Nephron (organoid): ENCODE results near the gene CCDC120.

Experiments used
- H3K27ac Mint-ChIP-seq, 3 experiments: 2 replicates each; pipeline ENCODE4 v1.8.0; 2020; ENCODE audit warnings: mixed read lengths in 3 of 3, mild to moderate bottlenecking in 2 of 3, moderate library complexity in 1 of 3
- H3K27me3 Mint-ChIP-seq: 2 replicates; pipeline ENCODE4 v1.8.0; 2021; ENCODE audit warnings: low read depth, mild to moderate bottlenecking, moderate library complexity, mixed read lengths
- H3K36me3 Mint-ChIP-seq: 2 replicates; pipeline ENCODE4 v1.8.0; 2020; ENCODE audit warnings: low read depth, mixed read lengths
- H3K4me1 Mint-ChIP-seq: 2 replicates; pipeline ENCODE4 v1.8.0; 2020; ENCODE audit warnings: mixed read lengths
- H3K4me3 Mint-ChIP-seq, 3 experiments: 2 replicates each; pipeline ENCODE4 v1.8.0; 2020; ENCODE audit warnings: mild to moderate bottlenecking in 3 of 3, mixed read lengths in 3 of 3, moderate library complexity in 2 of 3
- H3K9me3 Mint-ChIP-seq: 2 replicates; pipeline ENCODE4 v1.8.0; 2020; ENCODE audit warnings: mixed read lengths
- CTCF ChIP-seq, 3 experiments: fragments of 200-600 bp; sonication (generic); IDR thresholded peaks; one replicate each; pipeline ENCODE4 v1.5.0; 2021; ENCODE audit warnings: antibody characterized with exemption in 3 of 3; ENCODE audit not compliant: unreplicated experiment in 3 of 3

CCDC120 gene

GRCh38 chrX:49043220-49043986 is 15.4 kb upstream of the CCDC120 start, which contains the start of gene TFE3:
TSS of gene TFE3 (minus strand) at chrX:49043357. CDS start at chrX:49043226, 131 bp downstream.
- no peaks in the 10 kb centered on the region for H3K27me3 Mint-ChIP-seq
- TF ChIP-seq CTCF (IDR thresholded peaks at IDR 0.05; ENCODE audit: unreplicated experiment in 3 of 3), result peak; percentile 53 to 60 (median 58)
- peaks cover 22% of the 10 kb centered on the region for H3K4me1 Mint-ChIP-seq
- H3K4me3 Mint-ChIP-seq, result peak within 1 kb of the TSS; percentile 92 to 97 (median 97)
- H3K36me3 Mint-ChIP-seq, result peaks cover 13% of the 10 kb centered on the region
- H3K9me3 Mint-ChIP-seq, result peaks cover 19% of the 10 kb centered on the region
- peak within 1 kb of the TSS; percentile 94 to 95 (median 94) for H3K27ac Mint-ChIP-seq

GRCh38 chrX:49043987-49044281 is 14.9 kb upstream of the CCDC120 start:
- no peaks in the 10 kb centered on the region for H3K27me3 Mint-ChIP-seq
- peaks cover 7% of the 10 kb centered on the region for H3K36me3 Mint-ChIP-seq
- H3K27ac Mint-ChIP-seq, result peak overlapping the region; percentile 82 to 95 (median 91)
- TF ChIP-seq CTCF (IDR thresholded peaks at IDR 0.05; ENCODE audit: unreplicated experiment in 3 of 3), result no peak
- peaks cover 17% of the 10 kb centered on the region for H3K9me3 Mint-ChIP-seq
- peaks cover 22% of the 10 kb centered on the region for H3K4me1 Mint-ChIP-seq
- H3K4me3 Mint-ChIP-seq, result peak overlapping the region; percentile 92 to 97 (median 97)

DNA sequence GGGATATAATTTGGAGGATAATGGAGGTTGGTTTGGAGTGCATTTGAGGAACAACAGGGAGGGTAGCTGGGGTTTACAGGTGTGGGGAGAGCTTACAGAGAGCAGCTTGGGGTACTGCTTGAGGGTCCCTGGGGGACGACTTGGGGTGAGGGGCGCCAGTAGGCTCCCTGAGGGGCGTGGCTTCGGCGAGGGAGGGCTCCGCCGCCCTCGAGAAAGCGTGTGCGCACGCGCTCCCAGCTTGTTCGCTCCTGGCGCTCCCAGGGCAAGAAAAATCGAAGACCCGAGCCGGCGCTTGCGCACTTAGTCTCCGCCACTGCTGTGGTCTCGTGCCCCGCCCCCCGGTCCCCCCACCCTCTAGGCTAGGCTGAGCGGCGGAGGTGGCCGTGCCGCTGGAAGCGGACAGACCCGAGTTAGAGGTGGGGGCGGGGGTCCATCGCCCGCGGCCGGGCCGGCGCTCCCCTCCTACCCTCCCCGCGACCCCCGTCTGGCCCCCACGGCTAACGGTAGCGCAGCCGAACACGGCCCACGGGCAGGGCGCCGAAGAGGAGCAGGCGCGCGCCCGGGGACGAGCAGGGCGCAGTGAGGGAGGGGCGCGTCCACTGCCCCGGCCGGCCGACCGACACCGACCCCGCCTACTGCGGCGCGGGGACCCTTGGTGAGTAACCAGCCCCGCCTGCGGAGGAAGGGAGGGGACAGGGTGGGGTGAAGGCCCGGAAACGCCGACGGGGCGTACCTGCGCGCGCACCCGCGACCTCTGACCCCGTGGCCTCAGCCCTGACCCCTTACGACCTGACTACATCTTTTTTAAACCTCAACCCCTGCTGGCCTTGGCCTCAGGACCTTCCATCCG is 5.4 kb upstream of the CCDC120 start:
- no peaks in the 10 kb centered on the region for H3K4me1 Mint-ChIP-seq
- no peaks in the 10 kb centered on the region for H3K27me3 Mint-ChIP-seq
- peaks cover 13% of the 10 kb centered on the region for H3K36me3 Mint-ChIP-seq

DNA sequence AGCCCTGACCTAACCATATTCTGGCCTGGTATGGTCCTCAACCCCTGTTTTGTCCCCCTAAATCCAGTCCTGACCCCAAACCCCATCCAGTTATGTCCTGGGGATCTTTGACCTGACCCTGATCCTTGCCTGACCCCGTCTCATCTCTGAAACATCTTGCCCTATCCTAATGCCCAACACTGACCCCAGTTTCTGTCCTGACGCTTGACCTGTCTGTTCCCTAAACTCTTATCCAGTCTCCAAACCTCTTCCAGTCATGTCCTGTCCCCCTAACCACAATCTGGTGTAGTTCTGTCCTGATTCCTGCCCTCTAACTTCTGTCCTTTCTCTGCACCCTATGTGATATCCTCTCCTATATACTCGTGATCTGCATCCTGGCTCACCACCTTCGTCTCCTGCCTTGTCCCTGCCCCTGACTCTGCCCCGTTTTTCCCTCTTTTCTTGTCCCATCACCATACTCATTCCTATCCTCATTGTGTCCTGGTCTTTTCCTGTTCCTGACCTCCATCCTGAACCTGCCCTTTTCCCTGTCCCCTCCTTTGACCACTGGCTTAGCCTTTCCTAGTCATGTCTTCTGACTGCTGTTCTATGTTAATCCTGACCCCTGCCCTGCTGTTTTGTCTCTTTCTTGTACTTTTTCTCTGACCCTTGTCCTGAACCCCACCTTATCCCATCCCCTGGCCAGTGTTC is 4.6 kb upstream of the CCDC120 start:
- peak overlapping the region; percentile 90 to 91 (median 90) for H3K4me3 Mint-ChIP-seq
- peaks cover 28% of the 10 kb centered on the region for H3K9me3 Mint-ChIP-seq
- H3K27ac Mint-ChIP-seq, result peak overlapping the region; percentile 34 to 87 (median 79)
- H3K4me1 Mint-ChIP-seq, result no peaks in the 10 kb centered on the region
- H3K27me3 Mint-ChIP-seq, result no peaks in the 10 kb centered on the region
- TF ChIP-seq CTCF (IDR thresholded peaks at IDR 0.05; ENCODE audit: unreplicated experiment in 3 of 3), result no peak
- peaks cover 13% of the 10 kb centered on the region for H3K36me3 Mint-ChIP-seq

More for the DNA sequence above, 5.4 kb upstream of the CCDC120 start:
- peak overlapping the region; percentile 90 to 91 (median 90) for H3K4me3 Mint-ChIP-seq
- H3K27ac Mint-ChIP-seq, result peak overlapping the region; percentile 41 to 87 (median 79)
- peaks cover 29% of the 10 kb centered on the region for H3K9me3 Mint-ChIP-seq
- TF ChIP-seq CTCF (IDR thresholded peaks at IDR 0.05; ENCODE audit: unreplicated experiment in 3 of 3), result no peak

DNA sequence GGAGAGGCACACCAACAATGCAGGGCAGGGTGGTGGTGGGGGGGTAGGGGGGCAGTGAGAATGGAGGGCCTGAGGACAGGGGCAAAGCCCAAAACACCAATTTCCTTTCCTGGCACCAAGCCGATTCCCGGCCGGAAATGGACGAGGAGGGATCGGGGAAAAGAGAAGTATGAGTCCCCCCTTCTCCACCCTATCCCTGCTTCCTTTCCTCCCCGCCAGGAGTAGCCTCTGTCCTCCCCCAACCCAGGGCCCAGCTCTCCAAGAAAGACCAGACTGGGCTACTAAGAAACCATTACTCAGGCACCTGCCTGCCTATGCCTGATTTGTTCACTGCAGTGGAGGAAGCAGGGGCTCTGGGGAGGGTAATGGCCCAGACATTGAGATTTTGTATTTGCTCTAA is 402 bp downstream of the CCDC120 start:
- Mint-ChIP-seq H3K36me3 (peaks cover 14% of the 10 kb centered on the region), H3K9me3 (peaks cover 11% of the 10 kb centered on the region), H3K27me3 (no peaks in the 10 kb centered on the region), H3K27ac (peak overlapping the region in 2 of 3 experiments; percentile 63 to 84), H3K4me1 (no peaks in the 10 kb centered on the region), H3K4me3 (peak overlapping the region; percentile 52 to 79 (median 72))
- TF ChIP-seq CTCF (IDR thresholded peaks at IDR 0.05; ENCODE audit: unreplicated experiment in 3 of 3), result no peak
